ENCODE results near the gene UVRAG. TPM values are rescaled to one million over a fixed set of nuclear protein-coding genes. Genes with fewer than 3 reads are reported as not detected.

UVRAG gene
- total and polyA plus RNA-seq, 10 donors, result 13.8 to 80.8 (median 42.9) TPM

GRCh38 chr11:75793966-75794365, 21.0 kb upstream of the UVRAG start:
- H3K4me1 ChIP-seq, result no peaks in the 10 kb centered on the region
- H3K9me3 ChIP-seq, result no peaks in the 10 kb centered on the region
- TF ChIP-seq CTCF (IDR thresholded peaks at IDR 0.05 in 8 of 11, conservative IDR thresholded peaks at IDR 0.05 in 3 of 11), result no peak
- no peak for TF ChIP-seq POLR2AphosphoS5 (IDR thresholded peaks at IDR 0.05)
- no peak for TF ChIP-seq POLR2A (IDR thresholded peaks at IDR 0.05)
- no peak overlapping the region for H3K4me3 ChIP-seq
- no peak overlapping the region for H3K27ac ChIP-seq
- H3K36me3 ChIP-seq, result peaks cover 0 to 64% (median 0%) of the 10 kb centered on the region in 6 donors
- WGBS, 5 donors, result 79 to 96% (median 92%) methylated on average over 2 of the region's 2 CpGs
- H3K27me3 ChIP-seq (replicated peaks in 1 of 7), result no peaks in the 10 kb centered on the region
- DNase-seq, result no peak
- intact Hi-C loops (cut with DNase I; ENCODE audit: low total_unique reads), result no loop called here

- Histone ChIP-seq H3K4me1 (no peaks in the 10 kb centered on the region), H3K27ac (no peak overlapping the region), H3K36me3 (peaks cover 0 to 68% (median 0%) of the 10 kb centered on the region in 6 donors), H3K4me3 (no peak overlapping the region), H3K27me3 (replicated peaks in 1 of 7) (no peaks in the 10 kb centered on the region), H3K9me3 (no peaks in the 10 kb centered on the region)
- DNase-seq, result peak; percentile 7
- WGBS, 5 donors, result 86 to 90% (median 88%) methylated on average over 4 of the region's 4 CpGs
- TF ChIP-seq POLR2A (IDR thresholded peaks at IDR 0.05) (no peak), POLR2AphosphoS5 (IDR thresholded peaks at IDR 0.05) (no peak), CTCF (IDR thresholded peaks at IDR 0.05 in 8 of 11, conservative IDR thresholded peaks at IDR 0.05 in 3 of 11) (no peak)
- intact Hi-C loops (cut with DNase I; ENCODE audit: low total_unique reads), result no loop called here
Observed at GRCh38 chr11:75795276-75796090, 19.5 kb upstream of the UVRAG start.

- H3K4me3 ChIP-seq, result no peak overlapping the region
- intact Hi-C loops (cut with DNase I; ENCODE audit: low total_unique reads), result no loop called here
- no peak for DNase-seq
- H3K27me3 ChIP-seq (replicated peaks in 1 of 7), result no peaks in the 10 kb centered on the region
- peaks cover 0 to 2% (median under 1%) of the 10 kb centered on the region in 6 donors for H3K4me1 ChIP-seq
- H3K36me3 ChIP-seq, result peaks cover 0 to 68% (median 0%) of the 10 kb centered on the region in 6 donors
- TF ChIP-seq POLR2A (IDR thresholded peaks at IDR 0.05), result no peak
- no peak for TF ChIP-seq CTCF (IDR thresholded peaks at IDR 0.05 in 8 of 11, conservative IDR thresholded peaks at IDR 0.05 in 3 of 11)
- no peak for TF ChIP-seq POLR2AphosphoS5 (IDR thresholded peaks at IDR 0.05)
- H3K27ac ChIP-seq, result no peak overlapping the region
- H3K9me3 ChIP-seq, result no peaks in the 10 kb centered on the region
- 57 to 72% (median 71%) methylated on average over 2 of the region's 2 CpGs for WGBS, 5 donors
Observed at GRCh38 chr11:75796091-75796435, 18.9 kb upstream of the UVRAG start.

- peak; percentile 69 for DNase-seq
- Histone ChIP-seq H3K27ac (no peak overlapping the region), H3K27me3 (replicated peaks in 1 of 7) (no peaks in the 10 kb centered on the region), H3K9me3 (no peaks in the 10 kb centered on the region), H3K4me1 (peaks cover 4 to 13% (median 11%) of the 10 kb centered on the region in 6 donors), H3K4me3 (no peak overlapping the region), H3K36me3 (peaks cover 0 to 69% (median 0%) of the 10 kb centered on the region in 6 donors)
- TF ChIP-seq POLR2A (IDR thresholded peaks at IDR 0.05) (no peak), CTCF (IDR thresholded peaks at IDR 0.05 in 8 of 11, conservative IDR thresholded peaks at IDR 0.05 in 3 of 11) (no peak), POLR2AphosphoS5 (IDR thresholded peaks at IDR 0.05) (no peak)
- WGBS, 5 donors, result 73 to 91% (median 82%) methylated on average over 8 of the region's 8 CpGs
- intact Hi-C loops (cut with DNase I; ENCODE audit: low total_unique reads), result no loop called here
Observed at GRCh38 chr11:75797116-75797515, 17.9 kb upstream of the UVRAG start.

Measured in spleen (tissue), 11 donors.